CD4-positive, alpha-beta T cell treated with Interleukin-4 for 4 hours (primary cell): Measurements from ENCODE around the gene MEGF11.

Experiments
- DNase-seq: peaks from one replicate; pipeline ENCODE4 v3.0.0-alpha.2; 2020

The MEGF11 gene

GRCh38 chr15:66167854-66168253, 85.7 kb downstream of the MEGF11 start:
- no peak for DNase-seq

DNA sequence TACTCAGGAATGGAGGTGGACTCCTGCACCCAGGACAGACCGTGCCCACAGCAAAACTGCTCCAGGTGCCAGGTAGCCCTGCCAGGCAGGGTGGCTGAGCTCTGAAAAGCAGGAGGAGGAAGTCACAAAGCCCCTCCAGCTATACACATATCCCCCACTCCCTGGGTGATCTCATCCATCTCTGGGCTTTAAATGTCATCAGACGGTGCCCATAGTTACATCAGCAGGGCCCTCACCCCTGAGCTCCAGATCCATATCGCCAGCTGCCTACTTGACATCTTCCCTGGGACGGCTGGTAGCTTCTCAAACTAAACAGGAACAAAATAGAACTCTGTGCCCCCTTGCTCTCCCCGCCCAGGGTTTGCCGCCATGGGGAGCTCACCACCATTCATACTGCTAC, 87.7 kb downstream of the MEGF11 start:
- no peak for DNase-seq

DNA sequence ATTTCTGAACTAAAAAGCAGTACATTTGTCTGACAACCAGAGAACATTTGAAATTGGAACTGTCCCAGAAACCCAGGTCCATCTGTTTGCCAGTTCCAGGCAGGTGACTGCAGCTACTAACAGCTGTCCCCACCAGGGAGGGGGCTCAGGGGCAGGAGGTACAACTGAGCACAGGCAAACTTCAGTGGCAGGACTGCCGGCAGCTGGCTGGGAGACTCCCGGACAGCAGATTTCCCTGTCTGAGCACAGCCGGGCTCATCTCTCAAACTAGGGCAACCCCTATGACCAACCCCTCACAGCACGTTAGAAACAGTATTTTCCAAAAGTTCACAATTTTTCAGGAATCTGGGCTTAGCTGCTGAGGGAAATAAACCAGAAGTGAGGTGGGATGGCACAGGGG, 88.8 kb downstream of the MEGF11 start:
- no peak for DNase-seq

DNA sequence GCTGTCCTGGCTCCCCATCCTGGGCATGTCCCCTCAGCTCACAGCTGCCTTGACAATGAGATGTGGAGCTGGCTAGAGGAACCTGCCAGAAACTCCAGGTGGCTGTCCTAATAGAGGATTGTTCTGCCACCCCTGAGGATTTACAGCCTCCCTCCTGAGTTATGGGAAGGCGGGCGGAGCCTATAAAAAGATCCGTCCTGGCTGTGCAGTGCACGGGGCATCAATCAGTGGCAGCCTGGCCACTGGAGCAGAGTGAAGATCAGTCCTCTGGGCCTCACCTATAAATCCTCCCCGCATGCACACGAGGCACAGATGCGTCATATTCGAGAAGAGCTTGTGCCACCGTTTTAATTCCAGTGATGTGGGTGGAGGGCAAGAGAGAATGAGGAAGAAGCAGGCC, 90.0 kb downstream of the MEGF11 start:
- no peak for DNase-seq

- no peak for DNase-seq
These were observed 91.3 kb downstream of the MEGF11 start for GRCh38 chr15:66162286-66162685.

GRCh38 chr15:66161575-66162118, 91.9 kb downstream of the MEGF11 start:
- no peak for DNase-seq

DNA sequence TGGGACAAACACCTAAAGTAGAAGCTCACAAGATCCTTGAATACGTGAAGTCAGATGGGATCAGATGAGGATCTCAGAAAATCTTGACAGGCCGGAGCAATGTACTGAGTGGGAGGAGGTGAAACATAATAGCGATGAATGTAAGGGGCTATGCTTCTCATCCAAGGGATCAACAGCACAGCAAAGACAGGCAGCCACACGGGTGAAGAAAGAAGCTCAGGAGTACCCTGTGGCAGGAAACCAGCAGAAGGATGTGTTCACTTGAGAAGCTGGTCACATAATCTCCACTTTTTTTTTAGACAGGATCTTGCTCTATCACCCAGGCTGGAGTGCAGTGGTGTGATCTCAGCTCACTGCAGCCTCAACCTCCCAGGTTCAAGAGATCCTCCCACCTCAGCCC, 92.4 kb downstream of the MEGF11 start:
- no peak for DNase-seq

DNA sequence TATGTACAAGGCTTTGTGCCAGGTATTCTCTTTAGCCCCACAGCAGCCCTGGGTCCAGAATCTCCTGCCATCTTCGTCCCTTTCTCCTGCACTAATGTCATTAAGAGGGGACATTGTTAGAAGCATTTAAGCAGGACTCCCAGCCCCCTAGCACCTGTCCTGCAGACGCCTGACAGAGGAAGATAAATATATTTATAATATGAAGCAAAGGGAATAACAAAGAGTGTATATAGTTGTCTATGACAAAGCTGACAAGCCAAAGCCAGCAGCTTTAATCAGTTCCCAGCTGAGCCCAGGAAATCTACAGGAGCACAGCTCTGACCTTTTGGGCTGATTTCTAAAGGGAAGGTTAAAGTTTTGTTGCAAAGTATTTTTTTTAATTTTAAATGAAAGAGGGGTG, 96.0 kb downstream of the MEGF11 start:
- DNase-seq = no peak

- DNase-seq = no peak
These were observed 97.1 kb downstream of the MEGF11 start for GRCh38 chr15:66156310-66156975.

GRCh38 chr15:66155065-66155464, 98.5 kb downstream of the MEGF11 start:
- no peak for DNase-seq

GRCh38 chr15:66154581-66154980, 99.0 kb downstream of the MEGF11 start:
- DNase-seq = no peak

GRCh38 chr15:66153549-66154415, 99.8 kb downstream of the MEGF11 start:
- DNase-seq = no peak

DNA sequence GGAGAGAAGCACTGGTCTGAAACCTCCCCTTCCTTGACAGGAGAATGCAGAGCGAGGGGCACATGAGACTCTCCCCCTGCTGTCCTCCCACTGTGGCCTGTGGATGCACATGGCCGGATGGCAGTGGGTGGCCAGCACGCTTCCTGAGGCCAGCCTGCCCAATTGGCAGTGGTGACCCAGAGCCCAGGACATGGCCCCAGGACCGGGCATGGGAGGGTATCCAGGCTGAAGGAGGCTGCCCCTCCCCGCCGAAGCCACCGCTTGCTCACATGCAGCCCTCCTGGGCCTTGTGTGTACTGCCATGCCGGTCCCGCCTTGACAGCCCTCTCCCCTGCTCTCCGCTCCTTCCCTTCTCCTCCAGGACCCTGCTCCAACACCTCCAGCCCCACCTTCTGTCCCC, 100.9 kb downstream of the MEGF11 start:
- no peak for DNase-seq

DNA sequence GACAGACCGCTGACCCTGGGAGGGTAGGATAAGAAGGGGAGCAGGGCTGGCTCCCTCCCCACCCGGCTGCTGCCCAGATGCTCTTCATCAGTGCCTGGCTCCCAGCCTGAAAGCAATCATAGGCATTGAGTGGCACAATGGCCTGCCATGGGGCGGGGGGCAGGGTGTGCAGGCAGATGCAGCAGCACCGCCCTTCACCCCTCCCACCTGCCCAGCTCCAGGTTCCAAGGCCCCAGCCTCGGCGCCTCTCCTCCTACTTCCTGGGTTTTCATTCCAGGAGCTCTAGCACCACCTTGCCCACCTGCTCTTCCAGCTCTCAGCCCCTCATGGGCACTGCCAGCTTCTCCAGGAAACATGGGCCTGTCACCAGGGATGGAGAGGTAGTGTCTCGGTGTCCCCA, 101.7 kb downstream of the MEGF11 start:
- DNase-seq = no peak

DNA sequence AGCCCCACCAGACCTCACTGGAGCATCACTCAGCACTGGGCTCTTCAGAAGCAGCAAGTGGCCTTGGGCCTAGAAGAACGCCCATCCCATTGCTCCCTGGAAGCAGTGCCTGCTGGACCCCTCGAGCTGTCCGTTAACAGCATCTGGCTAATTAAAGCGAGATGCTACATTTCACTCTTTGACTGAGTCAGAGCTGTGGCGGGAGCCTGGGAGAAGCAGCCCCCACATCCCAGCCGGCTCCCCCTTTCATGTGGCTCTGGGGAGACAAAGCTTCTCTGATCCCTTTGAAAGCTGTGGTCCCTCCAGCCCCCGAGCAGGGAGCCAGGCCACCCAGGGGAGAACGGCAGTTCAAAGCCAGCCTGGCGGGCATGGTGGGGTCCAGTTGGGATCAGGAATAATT, 103.7 kb downstream of the MEGF11 start:
- no peak for DNase-seq

DNA sequence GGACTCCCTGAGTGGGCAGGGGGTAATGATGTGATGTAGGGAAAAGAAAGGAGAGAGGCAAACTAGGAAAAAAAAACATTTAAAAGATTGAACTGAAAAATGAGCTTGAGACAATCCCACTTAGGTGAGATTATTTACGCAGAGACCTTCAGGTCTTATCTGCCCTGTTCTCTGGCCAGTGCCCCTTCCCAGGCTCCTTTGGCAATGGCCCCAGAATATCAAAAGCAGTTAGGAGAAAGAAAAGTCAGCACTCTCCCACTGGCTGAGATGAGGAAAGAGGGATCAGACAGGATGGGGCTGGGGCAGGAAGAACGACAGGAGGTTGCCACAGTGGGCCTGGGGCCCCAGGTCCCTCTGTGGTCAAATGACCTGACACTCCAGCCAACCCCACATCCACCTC, 105.4 kb downstream of the MEGF11 start:
- DNase-seq = no peak

DNA sequence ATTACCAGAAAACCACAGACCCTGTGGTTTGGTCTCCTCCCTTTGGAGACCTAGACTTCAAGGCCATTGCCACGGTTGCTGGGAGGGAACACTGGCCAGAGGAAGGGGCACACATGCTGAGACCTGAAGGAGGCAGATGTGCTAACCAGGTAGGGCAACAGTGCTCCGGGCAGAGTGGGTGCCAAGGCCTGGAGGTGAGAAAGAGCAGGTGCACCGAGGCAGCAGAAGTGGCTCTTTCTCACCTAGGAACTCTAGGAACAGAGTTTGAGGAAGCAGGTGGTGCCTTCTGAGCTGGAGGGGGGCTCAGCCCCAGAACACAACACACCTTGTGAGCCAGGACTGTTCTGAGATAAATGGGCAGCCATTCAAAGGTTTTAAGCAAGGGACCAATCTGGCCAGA, 106.1 kb downstream of the MEGF11 start:
- DNase-seq = no peak

DNA sequence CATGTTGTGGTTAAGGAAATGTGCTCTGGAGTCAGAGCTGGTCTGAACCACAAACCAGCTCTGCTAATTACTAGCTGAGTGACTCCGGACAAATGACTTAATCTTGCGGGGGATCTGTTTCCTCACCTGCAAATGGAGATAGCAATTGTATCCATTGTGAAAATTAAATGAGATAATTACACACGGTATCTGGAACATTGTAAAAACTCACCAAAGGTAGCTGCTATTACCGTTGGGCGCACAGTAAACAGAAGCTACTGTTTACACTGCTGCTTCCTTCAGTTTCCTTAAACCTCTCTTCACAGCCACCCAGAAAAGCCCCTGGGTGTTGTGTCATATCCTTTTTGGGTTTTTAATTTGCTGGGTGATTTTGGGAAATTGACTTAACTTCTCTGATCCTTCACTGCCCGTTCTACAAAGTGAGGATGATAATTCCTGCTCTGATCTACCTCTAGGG, 107.8 kb downstream of the MEGF11 start:
- DNase-seq = no peak

- no peak for DNase-seq
These were observed 108.4 kb downstream of the MEGF11 start for GRCh38 chr15:66144978-66145725.

- DNase-seq = no peak
These were observed 111.3 kb downstream of the MEGF11 start for GRCh38 chr15:66142285-66142684.

- DNase-seq = no peak
These were observed 113.9 kb downstream of the MEGF11 start for GRCh38 chr15:66139591-66140207.

DNA sequence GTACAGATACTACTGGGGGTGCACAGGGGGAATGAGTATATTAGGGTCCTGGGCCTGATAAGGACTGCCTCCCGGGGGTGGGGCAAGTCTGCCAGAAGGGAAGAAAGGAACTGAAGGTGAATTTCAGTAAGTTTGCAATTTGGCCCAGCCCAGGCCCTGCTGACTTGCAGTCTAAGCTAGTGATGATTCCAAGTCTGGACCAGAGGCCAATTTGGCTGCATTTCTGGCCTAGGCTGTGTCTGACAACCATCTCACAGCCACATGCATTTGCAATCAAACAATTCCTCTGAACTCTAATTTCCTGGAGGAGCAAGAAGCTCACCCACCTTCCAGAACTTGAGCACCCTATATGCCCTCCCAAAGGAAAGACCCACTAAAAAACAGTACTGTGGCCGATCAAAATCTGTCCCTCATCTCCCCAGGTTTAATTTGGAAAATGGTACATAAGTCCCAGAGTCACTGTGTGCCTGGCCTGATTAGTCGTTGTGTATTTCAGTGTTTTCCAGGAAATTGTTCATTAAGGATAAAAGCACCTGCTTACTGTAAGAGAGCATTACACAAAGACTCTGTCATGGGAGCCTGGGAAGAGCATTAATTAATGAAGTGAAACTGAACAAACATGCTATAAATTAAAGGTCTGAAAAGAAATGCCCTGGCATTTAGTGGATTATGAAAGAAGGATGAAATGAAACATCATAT, 114.5 kb downstream of the MEGF11 start:
- DNase-seq = no peak
